ENCODE data around the gene RTP3.

Gene RTP3

DNA sequence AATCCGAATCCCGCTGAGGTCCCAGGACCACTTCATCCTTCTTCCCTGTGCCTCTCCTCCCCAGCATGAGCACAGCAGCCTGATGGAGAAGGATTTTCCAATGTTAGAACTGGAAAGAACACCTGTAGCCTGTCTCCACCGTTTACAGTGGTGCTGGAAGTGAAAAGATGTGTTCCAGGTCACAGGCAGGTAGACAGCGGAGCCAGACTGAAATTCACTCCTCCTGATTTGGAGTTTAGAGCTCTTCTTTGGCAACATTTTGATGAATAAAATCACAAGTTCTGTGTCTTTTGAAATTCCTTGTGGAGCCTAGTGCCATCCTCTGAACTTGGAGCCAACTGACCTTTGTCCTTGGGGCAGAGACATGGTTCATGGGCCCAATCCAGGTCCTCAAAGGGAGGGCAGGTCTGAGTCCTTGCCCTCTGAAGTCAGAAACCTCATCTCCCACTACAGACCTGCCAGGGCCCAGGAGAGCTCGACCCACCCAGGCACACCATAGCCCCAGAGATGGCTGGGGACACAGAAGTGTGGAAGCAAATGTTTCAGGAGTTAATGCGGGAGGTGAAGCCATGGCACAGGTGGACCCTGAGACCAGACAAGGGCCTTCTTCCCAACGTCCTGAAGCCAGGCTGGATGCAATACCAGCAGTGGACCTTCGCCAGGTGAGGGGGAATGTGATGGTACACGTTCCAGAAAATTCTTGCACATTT lies at the start of gene RTP3:
Gene RTP3, plus strand, starts transcription at position 421 of the 710 bp plus-strand sequence. Its CDS starts 87 bp downstream, at position 508.
- no peak for DNase-seq

DNA sequence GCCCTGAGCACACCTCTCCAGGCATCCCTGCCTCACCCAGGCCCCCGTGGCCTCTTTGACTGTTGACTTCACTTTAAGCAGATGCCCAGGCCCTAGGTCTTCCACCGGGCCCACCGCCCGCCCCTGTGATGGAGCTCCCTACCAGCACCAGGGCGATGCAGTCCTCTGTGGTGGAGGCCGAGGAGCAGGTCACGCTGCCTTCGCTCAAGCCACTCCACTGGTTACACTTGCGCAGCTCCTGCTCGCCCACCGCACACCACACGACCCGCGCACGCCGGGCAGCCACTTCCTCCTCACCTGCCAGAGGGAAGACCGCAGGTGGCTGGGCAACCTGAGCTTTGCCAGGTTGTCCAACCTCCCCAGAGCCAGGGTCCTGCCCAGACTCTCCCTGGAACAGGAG lies 49.1 kb upstream of the RTP3 start:
- DNase-seq = no peak

DNA sequence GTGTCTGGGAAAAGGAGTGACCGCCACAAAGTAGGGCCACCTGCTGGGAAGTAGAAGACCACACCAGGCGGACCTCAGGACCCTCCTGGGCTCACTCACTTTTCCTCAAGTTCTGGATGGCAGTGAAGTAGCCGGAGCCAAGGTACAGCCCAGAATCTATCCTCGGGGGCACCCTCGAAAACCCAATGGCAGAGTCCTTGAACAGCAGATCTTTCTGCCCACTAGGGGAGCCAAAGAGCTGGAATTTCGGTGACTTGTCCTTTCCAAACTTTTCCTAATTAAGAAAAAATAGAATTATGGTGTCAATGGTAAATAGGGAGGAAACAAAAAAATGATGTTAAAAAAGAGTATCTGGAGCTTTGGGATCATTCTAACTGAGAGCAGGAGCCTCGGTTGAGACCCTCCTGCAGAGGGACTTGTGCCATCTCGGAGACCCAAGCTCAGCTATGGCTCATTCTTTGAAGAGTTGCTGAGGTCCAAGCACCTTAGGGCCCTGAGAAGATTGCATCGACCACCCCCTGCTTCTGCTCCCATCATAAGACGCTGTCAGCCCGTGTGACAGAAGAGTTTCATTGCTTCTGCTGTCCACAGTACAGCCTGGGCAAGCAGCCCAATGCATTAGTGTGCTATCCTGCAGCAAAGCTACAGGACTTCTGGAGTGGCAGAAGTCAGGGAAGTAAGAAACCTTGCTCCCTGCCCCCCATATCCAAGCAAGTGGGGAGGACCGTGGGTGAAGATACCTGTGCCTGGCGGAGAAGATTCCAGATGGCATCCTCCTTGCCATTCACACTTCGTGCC lies 47.8 kb upstream of the RTP3 start:
- DNase-seq = no peak

DNA sequence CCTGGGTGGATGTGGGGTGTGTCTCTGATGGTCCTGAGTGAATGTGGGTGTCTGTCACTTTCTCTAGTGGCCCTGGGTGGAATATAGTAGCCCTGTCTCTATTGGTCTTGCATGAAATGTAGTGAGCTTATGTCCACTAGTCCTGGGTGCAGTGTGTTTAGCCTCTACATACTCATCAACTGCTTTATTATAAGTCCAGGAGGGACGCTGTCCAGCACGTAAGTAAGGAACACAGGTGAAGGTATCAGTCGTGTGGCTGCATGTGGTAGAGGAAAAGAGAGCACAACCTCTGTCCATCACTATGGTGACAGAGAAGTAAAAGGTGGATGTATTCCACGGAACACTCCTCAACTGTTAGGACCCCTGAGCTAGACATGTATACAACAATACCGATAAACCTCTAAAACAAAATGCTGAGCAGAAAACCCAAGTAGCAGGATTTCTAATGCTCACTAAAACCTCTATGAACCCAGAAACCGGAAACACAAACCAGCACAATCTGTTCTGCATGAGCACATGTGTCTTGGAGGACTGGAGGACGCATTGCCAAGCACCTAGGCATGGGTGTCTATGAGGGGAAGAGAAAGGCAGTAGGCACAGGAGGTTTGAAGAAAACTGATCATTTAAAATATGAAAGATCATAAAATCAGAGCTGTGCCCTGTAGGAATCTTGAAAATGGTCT lies 44.1 kb upstream of the RTP3 start:
- no peak for DNase-seq

- DNase-seq = no peak
Observed at GRCh38 chr3:46454209-46454595, 43.6 kb upstream of the RTP3 start.

GRCh38 chr3:46454606-46455005 lies 43.2 kb upstream of the RTP3 start:
- no peak for DNase-seq

GRCh38 chr3:46455231-46456115 lies 42.3 kb upstream of the RTP3 start:
- no peak for DNase-seq

- no peak for DNase-seq
Observed at GRCh38 chr3:46456118-46456517, 41.7 kb upstream of the RTP3 start.

DNA sequence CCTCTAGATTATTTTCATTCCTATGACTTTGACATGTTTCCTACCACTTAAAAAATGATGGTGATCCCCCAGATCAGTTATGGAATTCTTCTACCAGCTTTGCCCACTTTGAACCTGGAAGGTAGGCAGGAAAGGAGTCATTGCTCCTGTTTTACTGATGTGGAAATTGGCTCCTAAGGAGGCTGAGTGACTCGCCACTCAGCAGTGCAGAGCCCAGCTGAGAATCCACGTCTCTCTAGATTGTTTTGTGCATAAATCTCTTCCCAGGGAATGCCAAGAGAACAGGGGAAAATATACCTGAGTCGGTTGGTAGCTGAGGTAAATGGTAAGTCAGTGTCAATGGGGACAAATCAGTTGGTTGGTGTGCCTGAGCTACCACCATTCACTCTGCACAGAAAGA lies 37.7 kb upstream of the RTP3 start:
- no peak for DNase-seq

DNA sequence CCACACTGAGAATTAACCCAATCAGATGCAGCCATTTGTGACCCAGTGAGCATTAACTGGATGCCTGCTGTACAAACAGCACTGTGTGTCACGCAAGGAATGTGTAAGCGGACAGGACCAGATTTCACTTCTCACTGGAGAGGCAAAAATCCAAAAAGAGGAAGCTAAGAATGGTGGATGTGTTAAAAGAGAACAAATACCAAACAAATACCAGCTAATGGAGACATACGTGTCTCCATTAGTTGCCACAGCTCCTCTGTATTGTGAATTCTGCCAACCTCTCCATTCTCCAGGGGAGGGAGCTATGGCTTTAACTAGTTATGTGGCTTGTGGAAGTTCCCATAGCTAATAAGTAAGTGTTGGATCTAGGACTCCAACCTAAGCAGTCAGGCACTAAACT lies 35.7 kb upstream of the RTP3 start:
- DNase-seq = peak in 1 of 2 experiments; percentile 6

DNA sequence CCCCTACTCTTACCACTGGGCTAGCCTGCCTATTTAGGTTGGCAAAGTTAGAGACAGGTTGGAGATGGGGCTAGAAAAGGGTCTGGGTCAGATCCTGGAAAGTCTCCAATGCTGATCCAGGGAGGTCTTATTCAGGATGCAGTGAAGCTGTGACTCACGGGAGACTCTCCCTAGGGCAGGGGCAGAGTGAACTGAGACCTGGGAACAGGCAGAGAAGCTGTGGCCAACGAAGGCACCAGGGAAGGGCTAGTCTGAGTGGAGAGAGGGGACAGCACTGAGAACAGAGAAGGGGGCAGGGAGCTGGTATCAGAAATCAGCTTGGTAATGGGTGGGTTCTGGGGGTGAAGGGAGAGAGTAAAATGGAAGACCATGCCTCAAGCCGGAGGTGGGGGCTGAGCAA lies 35.3 kb upstream of the RTP3 start:
- DNase-seq = no peak

GRCh38 chr3:46463120-46463867 lies 34.5 kb upstream of the RTP3 start:
- no peak for DNase-seq

DNA sequence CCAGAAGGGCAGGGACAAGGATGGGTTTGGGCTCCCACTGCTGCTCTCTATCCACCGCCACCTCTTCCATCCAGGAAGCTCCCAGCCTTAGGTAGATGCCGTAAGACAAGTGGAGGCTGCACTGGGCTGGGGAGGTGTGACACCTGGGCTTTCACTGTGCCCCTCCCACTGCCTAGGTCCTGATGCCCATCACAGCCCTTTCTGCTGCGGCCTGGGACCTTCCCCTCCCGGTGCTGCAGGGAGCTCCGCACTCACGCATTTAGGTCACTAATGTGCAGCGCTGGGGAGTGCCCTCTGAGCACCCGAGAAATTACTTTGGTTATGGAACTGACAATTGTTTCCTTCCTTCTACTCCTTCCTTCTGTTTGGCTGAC lies 33.9 kb upstream of the RTP3 start:
- DNase-seq = no peak

GRCh38 chr3:46464326-46465195 lies 33.2 kb upstream of the RTP3 start, which contains the start of gene LTF:
Gene LTF (minus strand): TSS chr3:46464905. CDS start chr3:46464867, 38 bp downstream.
- DNase-seq = no peak

GRCh38 chr3:46465196-46465520 lies 32.6 kb upstream of the RTP3 start:
- DNase-seq = no peak

GRCh38 chr3:46466273-46466672 lies 31.5 kb upstream of the RTP3 start:
- DNase-seq = no peak

- DNase-seq = no peak
Observed at GRCh38 chr3:46466871-46467403, 30.8 kb upstream of the RTP3 start.

DNA sequence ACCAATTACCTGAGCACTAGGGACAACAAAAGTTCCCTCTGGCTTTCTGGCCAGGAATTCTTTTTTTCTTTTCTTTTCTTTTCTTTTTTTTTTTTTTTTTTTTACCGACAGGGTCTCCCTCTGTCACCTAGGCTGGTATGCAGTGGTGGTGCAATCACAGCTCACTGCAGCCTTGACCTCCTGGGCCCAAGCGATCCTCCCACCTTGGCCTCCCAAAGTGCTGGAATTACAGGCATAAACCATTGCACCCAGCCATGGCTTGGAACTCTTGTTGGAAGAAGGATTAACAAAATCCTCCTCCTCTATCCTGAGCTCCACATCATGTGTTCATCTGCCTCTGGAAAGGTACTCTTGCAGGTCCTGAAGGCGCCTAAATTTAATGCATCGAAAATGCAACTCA lies 30.2 kb upstream of the RTP3 start:
- DNase-seq = no peak

DNA sequence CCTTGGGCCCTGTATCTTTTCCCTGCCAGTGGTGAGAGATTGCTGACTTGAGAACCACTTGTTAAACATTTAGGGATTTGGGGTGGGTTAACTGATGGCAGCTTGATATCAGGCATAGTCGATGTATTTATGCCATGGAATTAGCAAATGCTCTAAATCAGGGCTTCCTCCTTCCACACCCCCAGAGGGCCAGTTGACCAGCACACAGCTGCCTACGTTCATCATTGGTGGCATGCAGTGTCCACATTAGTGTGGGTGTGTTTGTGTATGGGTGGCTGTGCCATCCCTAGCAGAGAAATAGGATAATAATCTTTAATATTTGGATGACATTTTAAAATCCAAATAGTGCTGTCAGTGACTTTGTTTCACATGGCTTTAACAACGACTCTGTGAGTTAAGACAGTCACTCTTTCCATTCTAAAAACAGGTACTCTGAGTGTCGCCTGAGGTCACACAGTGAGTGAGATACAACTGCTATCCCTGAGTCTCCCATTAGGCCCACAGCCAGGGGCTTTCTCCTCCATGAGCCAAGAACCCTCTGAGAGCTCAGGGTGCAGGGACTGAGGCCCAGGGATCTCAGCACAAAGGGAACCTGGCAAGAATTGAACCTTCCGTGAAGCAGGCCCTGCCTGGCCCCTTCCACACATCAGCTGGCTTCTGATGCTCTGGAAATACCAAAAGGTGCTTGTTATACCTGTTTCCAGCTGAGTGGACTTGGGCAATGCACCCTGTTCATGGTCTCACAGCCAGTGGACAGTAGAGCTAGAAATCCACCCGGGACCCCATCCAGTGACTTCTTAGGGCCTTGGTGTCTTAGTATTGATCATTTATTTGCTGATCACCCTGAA lies 28.8 kb upstream of the RTP3 start:
- DNase-seq = no peak
